Lower leg skin (tissue), 3 donors: ENCODE results near the gene MRPL32.

Source experiments
- POLR2A ChIP-seq, 2 donors: fragments of 450-650 bp; IDR thresholded peaks; one replicate each; pipeline ENCODE4 v1.6.1; 2016 to 2017; ENCODE audit warnings: antibody characterized with exemption in 2 of 2, mild to moderate bottlenecking in 1 of 2, moderate library complexity in 1 of 2
- TF ChIP-seq, protein P1 (sequence below), 3 donors: fragments of 450-650 bp; IDR thresholded peaks; one replicate each; pipeline ENCODE4 v1.5.1; 2016; ENCODE audit warnings: antibody characterized with exemption in 3 of 3, mild to moderate bottlenecking in 3 of 3, moderate library complexity in 2 of 3

- TF ChIP-seq POLR2A (IDR thresholded peaks at IDR 0.05) = no peak
- TF ChIP-seq, protein P1, sequence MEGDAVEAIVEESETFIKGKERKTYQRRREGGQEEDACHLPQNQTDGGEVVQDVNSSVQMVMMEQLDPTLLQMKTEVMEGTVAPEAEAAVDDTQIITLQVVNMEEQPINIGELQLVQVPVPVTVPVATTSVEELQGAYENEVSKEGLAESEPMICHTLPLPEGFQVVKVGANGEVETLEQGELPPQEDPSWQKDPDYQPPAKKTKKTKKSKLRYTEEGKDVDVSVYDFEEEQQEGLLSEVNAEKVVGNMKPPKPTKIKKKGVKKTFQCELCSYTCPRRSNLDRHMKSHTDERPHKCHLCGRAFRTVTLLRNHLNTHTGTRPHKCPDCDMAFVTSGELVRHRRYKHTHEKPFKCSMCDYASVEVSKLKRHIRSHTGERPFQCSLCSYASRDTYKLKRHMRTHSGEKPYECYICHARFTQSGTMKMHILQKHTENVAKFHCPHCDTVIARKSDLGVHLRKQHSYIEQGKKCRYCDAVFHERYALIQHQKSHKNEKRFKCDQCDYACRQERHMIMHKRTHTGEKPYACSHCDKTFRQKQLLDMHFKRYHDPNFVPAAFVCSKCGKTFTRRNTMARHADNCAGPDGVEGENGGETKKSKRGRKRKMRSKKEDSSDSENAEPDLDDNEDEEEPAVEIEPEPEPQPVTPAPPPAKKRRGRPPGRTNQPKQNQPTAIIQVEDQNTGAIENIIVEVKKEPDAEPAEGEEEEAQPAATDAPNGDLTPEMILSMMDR (IDR thresholded peaks at IDR 0.05) = no peak
Measured at GRCh38 chr7:42946627-42946950, 14.4 kb downstream of the MRPL32 start.
